Spleen (tissue), 11 donors: Measurements from ENCODE around the gene NBL1. TPM values are rescaled to one million over a fixed set of nuclear protein-coding genes. Genes with fewer than 3 reads are reported as not detected.

Experiments used
- DNase-seq: peaks from one replicate; pipeline ENCODE4 v3.0.0-alpha.2; 2020
- H3K27ac ChIP-seq, 8 donors: fragments of 200-600 bp; sonication (generic) in 7 of 8; 1 replicate in 4 of 8; 2 replicates in 4 of 8; pipeline versions ENCODE4 v1.5.0 to v1.8.0; 2016 to 2021; ENCODE audit warnings: inconsistent platforms in 4 of 8, mild to moderate bottlenecking in 4 of 8, moderate library complexity in 1 of 8
- H3K27me3 ChIP-seq, 7 donors: fragments of 200-600 bp; sonication (generic) in 6 of 7; replicated peaks in 1 of 7; 1 replicate in 4 of 7; 2 replicates in 3 of 7; pipeline versions ENCODE4 v1.5.0 to v1.8.0; 2016 to 2021; ENCODE audit warnings: inconsistent platforms in 3 of 7, mild to moderate bottlenecking in 1 of 7
- H3K36me3 ChIP-seq, 6 donors: fragments of 200-600 bp; sonication (generic) in 5 of 6; 1 replicate in 4 of 6; 2 replicates in 2 of 6; pipeline versions ENCODE4 v1.5.0 to v1.8.0; 2016 to 2021; ENCODE audit warnings: inconsistent platforms in 2 of 6
- H3K4me1 ChIP-seq, 6 donors: fragments of 200-600 bp; sonication (generic) in 5 of 6; 1 replicate in 3 of 6; 2 replicates in 3 of 6; pipeline versions ENCODE4 v1.5.0 to v1.8.0; 2016 to 2021; ENCODE audit warnings: inconsistent platforms in 3 of 6
- H3K4me3 ChIP-seq, 8 donors: fragments of 200-600 bp; sonication (generic) in 7 of 8; 1 replicate in 4 of 8; 2 replicates in 4 of 8; pipeline versions ENCODE4 v1.5.0 to v1.8.0; 2016 to 2021; ENCODE audit warnings: inconsistent platforms in 4 of 8, mild to moderate bottlenecking in 4 of 8, moderate library complexity in 2 of 8
- H3K9me3 ChIP-seq, 8 donors: fragments of 200-600 bp; sonication (generic) in 7 of 8; 1 replicate in 4 of 8; 2 replicates in 4 of 8; pipeline versions ENCODE4 v1.5.0 to v1.8.0; 2016 to 2021; ENCODE audit warnings: inconsistent platforms in 4 of 8
- POLR2A ChIP-seq, 3 donors: fragments of 450-650 bp; IDR thresholded peaks; one replicate each; pipeline ENCODE4 v1.5.1; 2017; ENCODE audit warnings: antibody characterized with exemption in 3 of 3, mild to moderate bottlenecking in 1 of 3
- POLR2AphosphoS5 ChIP-seq, 3 donors: sonication (generic); formaldehyde crosslinking; IDR thresholded peaks; one replicate each; pipeline ENCODE4 v1.5.1; 2017; ENCODE audit warnings: antibody characterized with exemption in 3 of 3
- WGBS, 5 donors: extraction: QIAGEN DNeasy Blood & Tissue Kit in 3 of 5; methylation state at CpG; one replicate each; pipeline versions ENCODE4 v1.1.5 to v1.1.7; 2013 to 2018; 5-methylcytosine and 5-hydroxymethylcytosine counted together
- intact Hi-C: fragments of 100-400 bp; cut with DNase I; formaldehyde crosslinking; loops from one replicate; pipeline ENCODE4 v1.15.0; 2023; ENCODE audit warnings: low total_unique reads
- polyA plus RNA-seq, 3 donors: library from polyadenylated mRNA; stranded (reverse); fragments of 200-250 nt; gene quantifications; one replicate each; pipeline ENCODE4 v1.2.1, GENCODE V29; 2013
- total RNA-seq, 7 donors: library from RNA; depleted of rRNA in 3 of 7; stranded (reverse); fragments of >200 nt in 3 of 7; fragmentation: NEBNext Ultra II Directional in 4 of 7; extraction: Animal tissue kit (Norgen Biotek cat#: 25700) in 4 of 7; gene quantifications; one replicate each; pipeline versions ENCODE4 v1.1.0 to v1.2.1, GENCODE V29; 2016 to 2021
- TF ChIP-seq, protein P1 (sequence below), 11 experiments: fragments of 200-600 bp in 7 of 11; fragments of 450-650 bp in 4 of 11; sonication (generic) in 4 of 11; IDR thresholded peaks in 8 of 11; conservative IDR thresholded peaks in 3 of 11; 1 replicate in 7 of 11; 2 replicates in 4 of 11; pipeline versions ENCODE4 v1.4.0 to v1.8.0; 2016 to 2021; ENCODE audit warnings: antibody characterized with exemption in 11 of 11, inconsistent platforms in 4 of 11, mild to moderate bottlenecking in 1 of 11
- donor health status: healthy with polysubstance abuse.
- donor health status: DM: no; HTN: no; CAD: no; lungs with moderate emphysema.
- donor health status: DM: no; HTN: no; CAD: no.
- donor health status: Bipolar disorder and iron deficiency.
- donor health status: healthy.
- donor health status: DM: no; HTN: no; CAD: no.
- donor health status: DM: yes; HTN: yes; CAD: no.

Gene NBL1
- total and polyA plus RNA-seq, 10 donors, result 9.9 to 50.1 (median 17.6) TPM

DNA sequence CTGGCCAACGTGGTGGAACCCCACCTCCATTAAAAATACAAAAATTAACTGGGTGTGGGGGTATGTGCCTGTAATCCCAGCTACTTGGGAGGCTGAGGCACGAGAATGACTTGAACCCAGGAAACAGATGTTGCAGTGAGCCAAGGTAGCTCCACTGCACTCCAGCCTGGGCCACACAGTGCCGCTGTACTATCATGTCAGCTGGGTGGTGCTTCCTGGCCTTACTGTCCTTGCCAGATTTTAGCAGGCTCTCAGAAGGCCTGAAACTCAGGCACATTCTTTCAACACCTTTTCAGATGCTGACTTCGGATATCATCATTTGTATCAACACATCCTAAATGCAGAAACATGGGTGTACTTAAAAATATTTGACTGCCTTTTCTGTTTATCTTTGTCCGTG lies 31.6 kb upstream of the NBL1 start:
- H3K4me3 ChIP-seq, result no peak overlapping the region
- intact Hi-C loops, result no loop called here
- peaks cover 0 to 45% (median 15%) of the 10 kb centered on the region in 6 donors for H3K36me3 ChIP-seq
- no peak for DNase-seq
- H3K4me1 ChIP-seq, result peaks cover 0 to 18% (median 4%) of the 10 kb centered on the region in 6 donors
- no peak overlapping the region for H3K27ac ChIP-seq
- H3K9me3 ChIP-seq, result no peaks in the 10 kb centered on the region
- no peak for TF ChIP-seq POLR2AphosphoS5 (IDR thresholded peaks at IDR 0.05)
- no peak for TF ChIP-seq POLR2A (IDR thresholded peaks at IDR 0.05)
- TF ChIP-seq, protein P1, sequence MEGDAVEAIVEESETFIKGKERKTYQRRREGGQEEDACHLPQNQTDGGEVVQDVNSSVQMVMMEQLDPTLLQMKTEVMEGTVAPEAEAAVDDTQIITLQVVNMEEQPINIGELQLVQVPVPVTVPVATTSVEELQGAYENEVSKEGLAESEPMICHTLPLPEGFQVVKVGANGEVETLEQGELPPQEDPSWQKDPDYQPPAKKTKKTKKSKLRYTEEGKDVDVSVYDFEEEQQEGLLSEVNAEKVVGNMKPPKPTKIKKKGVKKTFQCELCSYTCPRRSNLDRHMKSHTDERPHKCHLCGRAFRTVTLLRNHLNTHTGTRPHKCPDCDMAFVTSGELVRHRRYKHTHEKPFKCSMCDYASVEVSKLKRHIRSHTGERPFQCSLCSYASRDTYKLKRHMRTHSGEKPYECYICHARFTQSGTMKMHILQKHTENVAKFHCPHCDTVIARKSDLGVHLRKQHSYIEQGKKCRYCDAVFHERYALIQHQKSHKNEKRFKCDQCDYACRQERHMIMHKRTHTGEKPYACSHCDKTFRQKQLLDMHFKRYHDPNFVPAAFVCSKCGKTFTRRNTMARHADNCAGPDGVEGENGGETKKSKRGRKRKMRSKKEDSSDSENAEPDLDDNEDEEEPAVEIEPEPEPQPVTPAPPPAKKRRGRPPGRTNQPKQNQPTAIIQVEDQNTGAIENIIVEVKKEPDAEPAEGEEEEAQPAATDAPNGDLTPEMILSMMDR (IDR thresholded peaks at IDR 0.05 in 8 of 11, conservative IDR thresholded peaks at IDR 0.05 in 3 of 11), result no peak
- 68 to 79% (median 77%) methylated on average over 5 of the region's 5 CpGs for WGBS, 5 donors
- H3K27me3 ChIP-seq, result no peaks in the 10 kb centered on the region

- 63 to 77% (median 68%) methylated on average over 7 of the region's 7 CpGs for WGBS, 5 donors
- Histone ChIP-seq H3K4me1 (peaks cover 0 to 16% (median 4%) of the 10 kb centered on the region in 6 donors), H3K4me3 (no peak overlapping the region), H3K27ac (no peak overlapping the region), H3K9me3 (no peaks in the 10 kb centered on the region), H3K36me3 (peaks cover 0 to 47% (median 15%) of the 10 kb centered on the region in 6 donors), H3K27me3 (no peaks in the 10 kb centered on the region)
- no peak for DNase-seq
- intact Hi-C loops, result no loop called here
- no peak for TF ChIP-seq POLR2A (IDR thresholded peaks at IDR 0.05)
- TF ChIP-seq POLR2AphosphoS5 (IDR thresholded peaks at IDR 0.05), result no peak
- TF ChIP-seq, protein P1 (IDR thresholded peaks at IDR 0.05 in 8 of 11, conservative IDR thresholded peaks at IDR 0.05 in 3 of 11), result no peak
These were observed 30.9 kb upstream of the NBL1 start for GRCh38 chr1:19613171-19613703.

GRCh38 chr1:19615438-19615837 lies 28.7 kb upstream of the NBL1 start:
- H3K27me3 ChIP-seq, result no peaks in the 10 kb centered on the region
- no peak overlapping the region for H3K27ac ChIP-seq
- DNase-seq, result no peak
- peaks cover 0 to 16% (median 4%) of the 10 kb centered on the region in 6 donors for H3K4me1 ChIP-seq
- no peak overlapping the region for H3K4me3 ChIP-seq
- WGBS, 5 donors, result 86 to 92% (median 89%) methylated on average over 6 of the region's 6 CpGs
- no peak for TF ChIP-seq POLR2A (IDR thresholded peaks at IDR 0.05)
- H3K36me3 ChIP-seq, result peaks cover 0 to 47% (median 13%) of the 10 kb centered on the region in 6 donors
- H3K9me3 ChIP-seq, result no peaks in the 10 kb centered on the region
- intact Hi-C loops, result no loop called here

DNA sequence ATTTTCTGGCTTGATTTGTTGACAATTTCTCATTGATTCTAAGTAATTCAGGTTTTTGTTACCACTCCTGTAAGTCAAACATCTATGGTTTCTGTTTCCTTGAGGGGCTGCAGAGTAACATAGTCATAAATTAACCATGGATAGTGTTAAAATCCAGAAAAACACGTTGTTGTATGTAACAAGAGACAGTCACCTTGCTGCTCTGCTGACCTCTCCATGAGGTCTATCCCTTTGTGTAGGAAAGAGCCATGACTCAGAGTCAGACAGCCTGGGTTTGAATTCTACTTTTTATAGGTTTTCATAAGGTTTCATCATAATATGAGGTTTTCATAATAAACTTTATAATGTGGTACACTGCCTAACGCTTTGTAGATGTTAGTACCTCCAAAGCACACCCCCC lies 27.6 kb upstream of the NBL1 start:
- WGBS, 5 donors, result 75 to 80% (median 78%) methylated on average over 2 of the region's 2 CpGs
- TF ChIP-seq POLR2A (IDR thresholded peaks at IDR 0.05) (no peak), POLR2AphosphoS5 (IDR thresholded peaks at IDR 0.05) (no peak)
- TF ChIP-seq, protein P1 (IDR thresholded peaks at IDR 0.05 in 8 of 11, conservative IDR thresholded peaks at IDR 0.05 in 3 of 11), result no peak
- intact Hi-C loops, result no loop called here
- no peak for DNase-seq
- Histone ChIP-seq H3K4me1 (peaks cover 0 to 16% (median 4%) of the 10 kb centered on the region in 6 donors), H3K4me3 (no peak overlapping the region), H3K27ac (no peak overlapping the region), H3K27me3 (no peaks in the 10 kb centered on the region), H3K36me3 (peaks cover 0 to 49% (median 13%) of the 10 kb centered on the region in 6 donors), H3K9me3 (no peaks in the 10 kb centered on the region)
